ENCODE results near the gene EXTL2.

- TF ChIP-seq, protein P1, sequence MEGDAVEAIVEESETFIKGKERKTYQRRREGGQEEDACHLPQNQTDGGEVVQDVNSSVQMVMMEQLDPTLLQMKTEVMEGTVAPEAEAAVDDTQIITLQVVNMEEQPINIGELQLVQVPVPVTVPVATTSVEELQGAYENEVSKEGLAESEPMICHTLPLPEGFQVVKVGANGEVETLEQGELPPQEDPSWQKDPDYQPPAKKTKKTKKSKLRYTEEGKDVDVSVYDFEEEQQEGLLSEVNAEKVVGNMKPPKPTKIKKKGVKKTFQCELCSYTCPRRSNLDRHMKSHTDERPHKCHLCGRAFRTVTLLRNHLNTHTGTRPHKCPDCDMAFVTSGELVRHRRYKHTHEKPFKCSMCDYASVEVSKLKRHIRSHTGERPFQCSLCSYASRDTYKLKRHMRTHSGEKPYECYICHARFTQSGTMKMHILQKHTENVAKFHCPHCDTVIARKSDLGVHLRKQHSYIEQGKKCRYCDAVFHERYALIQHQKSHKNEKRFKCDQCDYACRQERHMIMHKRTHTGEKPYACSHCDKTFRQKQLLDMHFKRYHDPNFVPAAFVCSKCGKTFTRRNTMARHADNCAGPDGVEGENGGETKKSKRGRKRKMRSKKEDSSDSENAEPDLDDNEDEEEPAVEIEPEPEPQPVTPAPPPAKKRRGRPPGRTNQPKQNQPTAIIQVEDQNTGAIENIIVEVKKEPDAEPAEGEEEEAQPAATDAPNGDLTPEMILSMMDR (IDR thresholded peaks at IDR 0.05): no peak
- TF ChIP-seq POLR2A (IDR thresholded peaks at IDR 0.05): no peak
Observed at GRCh38 chr1:100928128-100928527, 33.5 kb upstream of the EXTL2 start.
